Measurements from ENCODE around the gene RAPGEFL1.
"Not testable (repeated sequence)": the region's sequence is repeated elsewhere in the genome, so short reads cannot be mapped to it uniquely, and the experiment has no call there.

RAPGEFL1 gene, protein sequence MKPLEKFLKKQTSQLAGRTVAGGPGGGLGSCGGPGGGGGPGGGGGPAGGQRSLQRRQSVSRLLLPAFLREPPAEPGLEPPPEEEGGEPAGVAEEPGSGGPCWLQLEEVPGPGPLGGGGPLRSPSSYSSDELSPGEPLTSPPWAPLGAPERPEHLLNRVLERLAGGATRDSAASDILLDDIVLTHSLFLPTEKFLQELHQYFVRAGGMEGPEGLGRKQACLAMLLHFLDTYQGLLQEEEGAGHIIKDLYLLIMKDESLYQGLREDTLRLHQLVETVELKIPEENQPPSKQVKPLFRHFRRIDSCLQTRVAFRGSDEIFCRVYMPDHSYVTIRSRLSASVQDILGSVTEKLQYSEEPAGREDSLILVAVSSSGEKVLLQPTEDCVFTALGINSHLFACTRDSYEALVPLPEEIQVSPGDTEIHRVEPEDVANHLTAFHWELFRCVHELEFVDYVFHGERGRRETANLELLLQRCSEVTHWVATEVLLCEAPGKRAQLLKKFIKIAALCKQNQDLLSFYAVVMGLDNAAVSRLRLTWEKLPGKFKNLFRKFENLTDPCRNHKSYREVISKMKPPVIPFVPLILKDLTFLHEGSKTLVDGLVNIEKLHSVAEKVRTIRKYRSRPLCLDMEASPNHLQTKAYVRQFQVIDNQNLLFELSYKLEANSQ
- total RNA-seq, result 3.7 to 10.3 (median 4.3) reads per million in 4 experiments

GRCh38 chr17:40177275-40177874 lies at the start of gene RAPGEFL1:
Gene RAPGEFL1 (plus strand): TSS chr17:40177470. CDS start chr17:40177862, 392 bp downstream.
- DNase-seq, result peak; percentile 67

- DNase-seq, result no peak
Measured at GRCh38 chr17:40129498-40129897, 47.8 kb upstream of the RAPGEFL1 start.

GRCh38 chr17:40130352-40131042 lies 46.8 kb upstream of the RAPGEFL1 start:
- DNase-seq, result no peak

DNA sequence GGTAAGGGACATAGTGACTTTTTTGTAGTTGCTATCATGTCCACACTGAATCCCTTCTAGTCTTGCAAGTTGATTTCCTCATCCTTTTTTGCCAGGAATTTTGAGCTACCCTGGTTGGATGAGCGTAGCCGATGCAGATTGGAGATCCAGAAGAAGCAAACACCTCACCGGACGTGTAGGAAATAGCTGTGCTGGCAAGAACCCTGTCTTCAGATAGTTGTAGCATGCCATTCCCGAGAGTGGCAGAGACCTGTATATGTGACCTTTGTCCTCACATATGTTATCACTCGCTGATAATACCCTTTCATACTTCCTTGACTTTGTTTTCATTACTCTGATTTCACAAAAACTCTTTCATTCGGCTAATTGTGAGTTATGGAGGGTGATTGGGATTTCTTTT lies 43.1 kb upstream of the RAPGEFL1 start:
- DNase-seq, result no peak

DNA sequence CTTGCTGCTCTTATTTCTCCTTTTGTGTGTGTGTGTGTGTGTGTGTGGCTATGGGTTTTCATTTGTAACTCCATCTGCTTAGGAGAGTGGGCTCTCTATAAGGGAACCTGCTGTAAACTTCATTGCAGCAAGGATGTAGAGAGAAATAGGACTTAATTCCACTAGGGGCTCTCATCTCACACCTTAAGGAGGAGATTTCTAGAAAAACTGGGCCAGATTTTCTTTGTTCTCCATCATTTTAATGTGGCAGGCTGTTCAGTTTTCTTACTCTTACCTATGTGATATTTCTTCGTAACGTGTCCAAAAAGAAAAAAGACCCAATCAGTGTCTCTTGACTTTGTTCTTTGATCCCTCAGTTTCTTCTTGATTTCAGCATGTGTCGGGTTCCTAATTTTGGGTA lies 41.5 kb upstream of the RAPGEFL1 start:
- DNase-seq, result no peak

GRCh38 chr17:40139566-40140058 lies 37.7 kb upstream of the RAPGEFL1 start:
- DNase-seq, result no peak

DNA sequence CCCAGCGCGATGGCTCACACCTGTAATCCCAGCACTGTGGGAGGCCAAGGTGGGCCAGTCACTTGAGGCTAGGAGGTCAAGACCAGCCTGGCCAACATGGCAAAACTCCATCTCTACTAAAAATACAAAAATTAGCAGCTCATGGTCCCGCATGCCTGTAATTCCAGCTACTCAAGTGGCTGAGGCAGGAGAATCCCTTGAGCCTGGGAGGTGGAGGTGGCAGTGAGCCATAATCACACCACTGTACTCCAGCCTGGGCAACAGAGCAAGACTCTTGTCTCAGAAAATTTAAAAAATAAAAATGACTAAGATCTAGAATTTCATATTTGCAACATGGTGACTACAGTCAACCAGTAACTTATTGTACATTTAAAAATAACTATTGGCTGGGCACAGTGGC lies 34.1 kb upstream of the RAPGEFL1 start:
- not testable (repeated sequence) for DNase-seq

GRCh38 chr17:40145476-40145875 lies 31.8 kb upstream of the RAPGEFL1 start:
- DNase-seq, result no peak

DNA sequence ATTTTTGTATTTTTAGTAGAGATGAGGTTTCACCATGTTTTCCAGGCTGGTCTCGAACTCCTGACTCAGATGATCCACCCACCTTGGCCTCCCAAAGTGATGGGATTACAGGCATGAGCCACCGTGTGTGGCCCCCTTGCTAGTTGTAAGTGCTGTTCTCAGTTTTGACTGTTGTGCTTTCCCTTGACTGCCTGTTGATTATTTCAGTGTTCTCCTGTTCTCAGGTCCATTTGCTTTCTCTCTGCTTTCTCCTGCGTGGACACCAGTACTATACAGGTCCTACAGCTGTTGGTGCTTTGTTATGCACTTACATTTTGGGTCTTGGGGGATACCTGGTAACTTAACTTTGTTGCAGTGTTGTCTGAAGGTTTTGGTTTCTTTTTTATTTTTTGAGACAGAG lies 28.7 kb upstream of the RAPGEFL1 start:
- DNase-seq, result no peak

GRCh38 chr17:40150276-40150675 lies 27.0 kb upstream of the RAPGEFL1 start:
- no peak for DNase-seq

DNA sequence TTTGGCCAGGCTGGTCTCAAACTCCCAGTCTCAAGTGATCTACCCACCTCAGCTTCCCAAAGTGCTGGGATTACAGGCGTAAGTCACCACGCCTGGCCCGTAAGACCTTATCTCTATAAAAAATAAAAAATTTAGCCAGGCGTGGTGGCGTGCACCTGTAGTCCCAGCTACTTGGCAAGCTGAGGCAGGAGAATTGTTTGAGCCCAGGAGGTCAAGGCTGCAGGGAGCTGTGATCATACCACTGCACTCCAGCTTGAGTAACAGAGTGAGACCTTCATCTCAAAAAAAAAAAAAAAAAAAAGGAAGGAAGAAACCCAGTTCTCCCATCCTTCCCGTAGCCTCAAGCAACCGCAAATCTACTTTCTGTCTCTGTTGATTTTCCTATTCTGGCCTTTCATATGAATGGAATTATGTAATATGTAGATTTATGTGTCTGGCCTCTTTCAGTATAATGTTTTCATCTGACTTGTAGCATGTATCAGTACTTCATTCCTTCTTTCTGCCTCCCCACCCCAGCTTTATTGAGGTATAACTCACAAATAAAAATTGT lies 25.8 kb upstream of the RAPGEFL1 start:
- no peak for DNase-seq

DNA sequence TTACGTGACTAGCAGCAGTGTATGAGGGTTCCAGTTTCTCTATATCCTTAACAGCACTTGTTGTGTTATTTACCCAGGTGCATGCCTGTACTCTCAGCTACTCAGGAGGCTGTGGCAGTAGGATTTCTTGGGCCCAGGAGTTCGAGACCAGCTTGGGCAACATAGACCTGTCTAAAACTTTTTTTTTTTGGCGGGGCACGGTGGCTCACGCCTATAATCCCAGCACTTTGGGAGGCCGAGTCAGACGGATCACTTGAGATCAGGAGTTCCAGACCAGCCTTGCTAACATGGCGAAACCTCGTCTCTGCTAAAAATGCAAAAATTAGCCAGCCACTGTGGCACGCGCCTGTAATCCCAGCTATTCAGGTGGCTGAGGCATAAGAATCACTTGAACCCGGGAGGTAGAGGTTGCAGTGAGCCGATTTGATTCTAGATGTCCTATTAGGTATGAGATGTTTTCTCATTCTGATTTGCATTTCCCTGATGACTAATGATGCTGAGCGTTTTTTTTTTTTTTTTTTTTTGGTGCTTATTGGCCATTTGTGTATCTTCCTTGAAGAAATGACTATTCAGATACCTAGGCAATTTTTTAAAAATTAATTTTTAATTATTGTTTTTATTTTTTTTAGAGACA lies 23.6 kb upstream of the RAPGEFL1 start:
- DNase-seq, result no peak

GRCh38 chr17:40157973-40158372 lies 19.3 kb upstream of the RAPGEFL1 start:
- DNase-seq, result no peak

GRCh38 chr17:40158438-40159013 lies 18.7 kb upstream of the RAPGEFL1 start:
- no peak for DNase-seq

DNA sequence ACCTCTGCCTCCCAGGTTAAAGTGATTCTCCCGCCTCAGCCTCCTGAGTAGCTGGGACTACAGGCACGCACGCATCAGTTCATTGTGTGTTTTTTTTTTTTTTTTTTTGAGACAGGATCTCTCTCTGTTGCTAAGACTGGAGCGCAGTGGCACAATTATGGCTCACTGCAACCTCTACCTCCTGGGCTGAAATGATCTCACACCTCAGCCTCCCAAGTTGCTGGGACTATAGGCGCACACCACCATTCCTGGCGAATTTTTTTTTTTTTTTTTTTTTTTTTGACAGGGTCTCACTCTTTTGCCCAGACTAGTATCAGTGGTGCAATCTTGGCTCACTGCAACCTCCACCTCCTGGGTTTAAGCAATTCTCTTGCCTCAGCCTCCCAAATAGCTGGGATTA lies 17.8 kb upstream of the RAPGEFL1 start:
- DNase-seq, result no peak

- DNase-seq, result no peak
Measured at GRCh38 chr17:40167685-40168261, 9.5 kb upstream of the RAPGEFL1 start.

DNA sequence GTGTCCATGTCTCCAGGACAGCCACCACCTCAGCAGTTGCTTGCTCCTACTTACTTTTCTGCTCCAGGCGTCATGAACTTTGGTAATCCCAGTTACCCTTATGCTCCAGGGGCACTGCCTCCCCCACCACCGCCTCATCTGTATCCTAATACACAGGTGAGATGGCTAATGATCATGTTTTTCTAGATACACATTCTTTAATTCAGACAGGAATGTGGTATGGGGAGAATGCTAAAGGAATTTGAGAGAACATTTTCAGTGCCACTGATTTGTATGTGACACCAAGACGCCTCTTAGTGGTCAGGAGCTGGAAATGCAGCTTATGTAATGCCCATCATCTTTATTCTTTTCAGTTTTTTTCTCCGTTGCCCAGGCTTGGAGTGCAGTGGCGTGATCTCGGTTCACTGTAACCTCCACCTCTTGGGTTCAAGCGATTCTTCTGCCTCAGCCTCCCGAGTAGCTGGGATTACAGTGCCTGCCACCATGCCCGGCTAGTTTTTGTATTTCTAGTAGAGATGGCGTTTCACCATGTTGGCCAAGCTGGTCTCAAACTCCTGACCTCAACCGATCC lies 8.9 kb upstream of the RAPGEFL1 start:
- no peak for DNase-seq

- no peak for DNase-seq
Measured at GRCh38 chr17:40170325-40170724, 6.9 kb upstream of the RAPGEFL1 start.

GRCh38 chr17:40171750-40172149 lies 5.5 kb upstream of the RAPGEFL1 start:
- DNase-seq, result no peak

DNA sequence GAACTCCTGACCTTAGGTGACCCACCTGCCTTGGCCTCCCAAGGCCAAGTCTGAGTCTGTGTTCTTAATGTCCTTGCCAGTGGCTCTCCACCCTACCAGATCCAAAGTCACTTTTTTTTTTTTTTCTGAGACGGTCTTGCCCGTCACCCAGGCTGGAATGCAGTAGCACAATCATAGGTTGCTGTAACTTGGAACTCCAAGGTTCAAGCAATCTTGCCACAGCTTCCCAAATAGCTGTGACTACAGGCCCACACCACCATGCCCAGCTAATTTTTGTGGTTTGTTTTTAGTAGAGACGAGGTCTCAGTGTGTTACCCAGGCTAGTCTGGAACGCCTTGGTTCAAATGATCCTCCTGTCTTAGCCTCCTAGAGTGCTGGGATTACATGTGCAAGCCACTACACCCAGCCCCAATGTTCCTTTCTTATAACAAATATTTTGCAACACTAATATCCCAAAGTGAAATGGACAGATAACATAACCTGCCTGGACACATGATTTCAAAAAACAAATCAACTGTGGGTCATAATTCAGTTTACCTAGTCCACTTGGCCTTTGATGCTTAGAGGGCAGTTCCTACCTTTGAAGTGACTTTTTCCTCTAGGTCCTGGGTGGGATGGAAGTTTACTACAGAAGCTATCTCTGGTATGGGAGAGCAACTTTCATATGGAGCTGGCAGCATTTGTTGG lies 4.0 kb upstream of the RAPGEFL1 start:
- no peak for DNase-seq

- no peak for DNase-seq
Measured at GRCh38 chr17:40173778-40174135, 3.5 kb upstream of the RAPGEFL1 start.
